Ovary (tissue), 3 donors: ENCODE measurements around the gene SMAD3.

Experiments
- CTCF ChIP-seq, 3 donors: fragments of 450-650 bp in 2 of 3; fragments of 200-600 bp in 1 of 3; IDR thresholded peaks; one replicate each; pipeline versions ENCODE4 v1.5.1 to v1.8.0; 2016 to 2022; ENCODE audit warnings: antibody characterized with exemption in 3 of 3, mild to moderate bottlenecking in 1 of 3
- EP300 ChIP-seq: sonication (generic); formaldehyde crosslinking; IDR thresholded peaks from one replicate; pipeline ENCODE4 v1.6.1; 2017; ENCODE audit warnings: antibody characterized with exemption
- POLR2A ChIP-seq: fragments of 450-650 bp; IDR thresholded peaks from one replicate; pipeline ENCODE4 v1.6.1; 2017; ENCODE audit warnings: antibody characterized with exemption, mild to moderate bottlenecking, moderate library complexity
- donor health status: DM: no; HTN: no; CAD: no.

GRCh38 chr15:67201136-67201535 is 135.7 kb downstream of the SMAD3 start:
- no peak for TF ChIP-seq EP300
- no peak for TF ChIP-seq CTCF (IDR thresholded peaks at IDR 0.05)
- TF ChIP-seq POLR2A, result no peak
